ENCODE data around the gene MLLT6. TPM values are rescaled to one million over a fixed set of nuclear protein-coding genes. Genes with fewer than 3 reads are reported as not detected.

The MLLT6 gene
- total RNA-seq, 1 donor from 2014 or later: 25.9 TPM

- DNase-seq: peak; percentile 93
Observed at GRCh38 chr17:38676706-38677504, 28.2 kb upstream of the MLLT6 start.

GRCh38 chr17:38677819-38678218, 27.3 kb upstream of the MLLT6 start:
- no peak for DNase-seq

- no peak for DNase-seq
Observed at GRCh38 chr17:38681096-38681495, 24.0 kb upstream of the MLLT6 start.

GRCh38 chr17:38685491-38685890, 19.6 kb upstream of the MLLT6 start:
- no peak for DNase-seq

GRCh38 chr17:38687286-38687685, 17.8 kb upstream of the MLLT6 start:
- peak; percentile 58 for DNase-seq

GRCh38 chr17:38690386-38690785, 14.7 kb upstream of the MLLT6 start:
- DNase-seq: no peak

- no peak for DNase-seq
Observed at GRCh38 chr17:38691154-38691553, 13.9 kb upstream of the MLLT6 start.

- peak; percentile 19 for DNase-seq
Observed at GRCh38 chr17:38693700-38694329, 11.3 kb upstream of the MLLT6 start.

GRCh38 chr17:38697061-38697820, 7.8 kb upstream of the MLLT6 start:
- DNase-seq: no peak

- no peak for DNase-seq
Observed at GRCh38 chr17:38698760-38699159, 6.3 kb upstream of the MLLT6 start.

GRCh38 chr17:38701504-38702165, 3.4 kb upstream of the MLLT6 start:
- peak; percentile 52 for DNase-seq

GRCh38 chr17:38702166-38702915, 2.7 kb upstream of the MLLT6 start:
- peak; percentile 88 for DNase-seq

- no peak for DNase-seq
Observed at GRCh38 chr17:38702916-38703741, 1.9 kb upstream of the MLLT6 start.

- DNase-seq: peak; percentile 37
Observed at GRCh38 chr17:38703742-38704605, 1.1 kb upstream of the MLLT6 start.

- no peak for DNase-seq
Observed at GRCh38 chr17:38705523-38705802, 390 bp downstream of the MLLT6 start.

GRCh38 chr17:38705803-38706504, 881 bp downstream of the MLLT6 start:
- peak; percentile 42 for DNase-seq

GRCh38 chr17:38706505-38707216, 1.6 kb downstream of the MLLT6 start:
- DNase-seq: peak; percentile 41

- no peak for DNase-seq
Observed at GRCh38 chr17:38707678-38708351, 2.7 kb downstream of the MLLT6 start.

All from dermis blood vessel endothelial cell (primary cell).